ENCODE data around the gene KERA.

GRCh38 chr12:91072931-91073330, 15.1 kb upstream of the KERA start:
- no peak for TF ChIP-seq CTCF (IDR thresholded peaks at IDR 0.05)
- no peak for TF ChIP-seq POLR2A (IDR thresholded peaks at IDR 0.05)

All from right lobe of liver (tissue), 4 donors.